ENCODE data around the gene ERAS.
"Not testable (repeated sequence)": the region's sequence is repeated elsewhere in the genome, so short reads cannot be mapped to it uniquely, and the experiment has no call there.

The ERAS gene

DNA sequence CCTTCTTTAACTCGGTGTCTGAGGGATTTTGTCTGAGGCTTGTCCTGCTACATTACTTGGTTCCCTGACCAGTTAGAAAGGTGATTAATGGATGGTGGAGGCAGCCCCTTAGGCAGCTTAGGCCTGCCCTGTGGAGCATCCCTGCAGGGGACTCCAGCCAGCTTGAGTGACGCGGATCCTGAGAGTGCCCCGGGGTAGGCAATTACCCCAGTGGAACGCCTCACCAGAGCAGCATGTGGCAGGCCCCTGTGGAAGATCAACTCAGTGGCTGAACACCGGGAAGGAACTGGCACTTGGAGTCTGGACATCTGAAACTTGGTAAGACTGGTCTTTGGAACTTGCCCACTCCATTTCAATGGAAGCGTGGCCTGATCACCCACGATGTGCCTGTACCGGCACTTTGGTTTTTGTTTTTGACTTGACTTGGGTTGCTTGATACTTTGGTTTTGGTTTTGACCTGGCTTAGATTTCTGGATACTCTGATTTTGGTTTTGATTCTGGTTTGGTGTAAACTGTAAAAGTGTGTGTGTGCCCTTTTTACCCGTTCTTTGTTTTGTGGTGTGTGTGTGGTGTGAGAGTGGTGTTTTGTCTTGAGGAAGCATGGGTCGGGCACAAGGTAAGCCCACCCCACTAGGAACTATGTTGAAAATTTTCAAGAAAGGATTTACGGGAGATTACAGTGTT is 27.9 kb downstream of the ERAS start:
- no CpG with 5 or more reads among the region's 12 CpGs for WGBS, 2 donors (ENCODE audit: extremely low coverage in 2 of 2, insufficient read length in 2 of 2, insufficient replicate concordance in 1 of 2)
- H3K27ac ChIP-seq (replicated peaks; ENCODE audit: low read length); H3K9ac ChIP-seq (ENCODE audit: low read depth, low read length, poor library complexity); H4K8ac ChIP-seq (ENCODE audit: low read depth, low read length); H3K36me3 ChIP-seq (replicated peaks in 1 of 2; ENCODE audit: control insufficient read depth in 2 of 2, insufficient read depth in 2 of 2, low read length in 2 of 2); H2AK5ac ChIP-seq (ENCODE audit: low read depth, low read length); H3K18ac ChIP-seq (ENCODE audit: low read length); H2BK120ac ChIP-seq (ENCODE audit: low read depth, low read length); H4K91ac ChIP-seq (ENCODE audit: low read depth, low read length, poor library complexity); H3K4me2 ChIP-seq (ENCODE audit: insufficient read depth, low read length, poor library complexity, severe bottlenecking); H3K27me3 ChIP-seq (ENCODE audit: control insufficient read depth in 3 of 3, insufficient read depth in 3 of 3, low read depth in 1 of 3, low read length in 3 of 3); H2BK5ac ChIP-seq (ENCODE audit: low read length); H3K4me3 ChIP-seq (ENCODE audit: low read length in 2 of 2); H2BK12ac ChIP-seq (ENCODE audit: low read length); H3K4ac ChIP-seq (ENCODE audit: low read length); H3K4me1 ChIP-seq (ENCODE audit: control insufficient read depth in 2 of 2, insufficient read depth in 1 of 2, low read depth in 1 of 2, low read length in 2 of 2); H3K23ac ChIP-seq (ENCODE audit: low read depth, low read length, poor library complexity); H3K79me1 ChIP-seq (ENCODE audit: low read depth, low read length); H3K9me3 ChIP-seq (replicated peaks in 1 of 2; ENCODE audit: control insufficient read depth in 2 of 2, insufficient read depth in 1 of 2, low read depth in 1 of 2, low read length in 2 of 2); H3K14ac ChIP-seq (ENCODE audit: low read length); DNase-seq (ENCODE audit: low spot score); H2AFZ ChIP-seq (ENCODE audit: low read length); H2BK15ac ChIP-seq (ENCODE audit: low read length): not testable (repeated sequence)

DNA sequence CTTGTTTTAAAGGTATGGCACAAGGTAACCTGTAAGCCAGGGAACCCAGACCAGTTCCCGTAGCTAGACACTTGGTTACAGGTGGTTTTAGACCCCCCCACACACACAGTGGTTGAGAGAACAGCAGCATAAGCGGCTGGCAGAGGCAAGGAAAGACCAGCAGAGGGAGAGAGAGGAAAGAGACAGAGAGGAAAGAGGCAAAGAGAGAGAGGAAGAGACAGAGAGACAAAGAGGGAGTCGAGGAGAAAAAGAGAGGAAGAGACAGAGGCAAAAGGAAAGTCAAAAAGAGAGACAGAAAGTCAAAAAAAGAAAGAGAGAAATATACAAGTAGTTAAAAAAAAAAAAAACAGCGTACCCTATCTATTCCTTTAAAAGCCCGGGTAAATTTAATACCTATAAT is 28.6 kb downstream of the ERAS start:
- Histone ChIP-seq H3K9me3 (replicated peaks in 1 of 2; ENCODE audit: control insufficient read depth in 2 of 2, insufficient read depth in 1 of 2, low read depth in 1 of 2, low read length in 2 of 2) (no peaks in the 10 kb centered on the region), H3K14ac (ENCODE audit: low read length) (no peak overlapping the region), H2BK15ac (ENCODE audit: low read length) (no peak overlapping the region), H3K27me3 (ENCODE audit: control insufficient read depth in 3 of 3, insufficient read depth in 3 of 3, low read depth in 1 of 3, low read length in 3 of 3) (no peaks in the 10 kb centered on the region), H3K27ac (replicated peaks; ENCODE audit: low read length) (no peak overlapping the region), H3K36me3 (replicated peaks in 1 of 2; ENCODE audit: control insufficient read depth in 2 of 2, insufficient read depth in 2 of 2, low read length in 2 of 2) (no peaks in the 10 kb centered on the region), H3K79me1 (ENCODE audit: low read depth, low read length) (no peaks in the 10 kb centered on the region), H3K4me2 (ENCODE audit: insufficient read depth, low read length, poor library complexity, severe bottlenecking) (no peak overlapping the region), H2AK5ac (ENCODE audit: low read depth, low read length) (no peak overlapping the region), H2BK5ac (ENCODE audit: low read length) (no peak overlapping the region), H3K4me1 (ENCODE audit: control insufficient read depth in 2 of 2, insufficient read depth in 1 of 2, low read depth in 1 of 2, low read length in 2 of 2) (no peaks in the 10 kb centered on the region), H3K4ac (ENCODE audit: low read length) (no peak overlapping the region), H3K9ac (ENCODE audit: low read depth, low read length, poor library complexity) (no peak overlapping the region), H3K18ac (ENCODE audit: low read length) (no peak overlapping the region), H3K23ac (ENCODE audit: low read depth, low read length, poor library complexity) (no peak overlapping the region), H3K4me3 (ENCODE audit: low read length in 2 of 2) (no peak overlapping the region), H2BK120ac (ENCODE audit: low read depth, low read length) (no peak overlapping the region), H2AFZ (ENCODE audit: low read length) (no peak overlapping the region), H2BK12ac (ENCODE audit: low read length) (no peak overlapping the region), H4K8ac (ENCODE audit: low read depth, low read length) (no peak overlapping the region), H4K91ac (ENCODE audit: low read depth, low read length, poor library complexity) (no peak overlapping the region)
- no peak for DNase-seq (ENCODE audit: low spot score)
- WGBS, 2 donors (ENCODE audit: extremely low coverage in 2 of 2, insufficient read length in 2 of 2, insufficient replicate concordance in 1 of 2) = no CpG with 5 or more reads among the region's 5 CpGs

DNA sequence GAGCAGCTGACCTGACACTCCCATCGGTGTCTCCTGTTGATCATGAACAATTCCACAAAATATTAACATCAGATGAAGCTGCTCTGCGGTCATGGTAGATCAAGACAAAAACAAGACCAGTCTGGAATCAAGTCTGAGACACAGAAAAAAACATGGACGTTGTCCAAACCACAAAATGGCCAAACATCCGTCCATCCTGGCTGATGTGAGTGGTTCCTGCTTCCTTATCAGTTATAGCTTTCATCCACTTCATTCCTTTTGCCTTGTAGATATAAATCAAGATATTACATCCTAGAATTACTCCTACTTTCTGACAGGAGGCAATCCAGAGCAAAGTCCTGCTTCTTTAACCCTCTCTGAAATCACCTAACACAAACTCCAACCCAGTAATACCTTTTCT is 37.9 kb downstream of the ERAS start:
- H2BK12ac ChIP-seq (ENCODE audit: low read length) = no peak overlapping the region
- H3K18ac ChIP-seq (ENCODE audit: low read length) = no peak overlapping the region
- no peaks in the 10 kb centered on the region for H3K36me3 ChIP-seq (replicated peaks in 1 of 2; ENCODE audit: control insufficient read depth in 2 of 2, insufficient read depth in 2 of 2, low read length in 2 of 2)
- H4K8ac ChIP-seq (ENCODE audit: low read depth, low read length) = no peak overlapping the region
- no peak overlapping the region for H2BK15ac ChIP-seq (ENCODE audit: low read length)
- no peak overlapping the region for H3K4me2 ChIP-seq (ENCODE audit: insufficient read depth, low read length, poor library complexity, severe bottlenecking)
- no peak overlapping the region for H3K23ac ChIP-seq (ENCODE audit: low read depth, low read length, poor library complexity)
- H3K79me1 ChIP-seq (ENCODE audit: low read depth, low read length) = no peaks in the 10 kb centered on the region
- no peak overlapping the region for H2BK120ac ChIP-seq (ENCODE audit: low read depth, low read length)
- H3K27ac ChIP-seq (replicated peaks; ENCODE audit: low read length) = no peak overlapping the region
- no peak overlapping the region for H3K4me3 ChIP-seq (ENCODE audit: low read length in 2 of 2)
- H3K14ac ChIP-seq (ENCODE audit: low read length) = no peak overlapping the region
- H2AFZ ChIP-seq (ENCODE audit: low read length) = no peak overlapping the region
- H3K27me3 ChIP-seq (ENCODE audit: control insufficient read depth in 3 of 3, insufficient read depth in 3 of 3, low read depth in 1 of 3, low read length in 3 of 3) = no peaks in the 10 kb centered on the region
- H3K9ac ChIP-seq (ENCODE audit: low read depth, low read length, poor library complexity) = no peak overlapping the region
- no peak overlapping the region for H4K91ac ChIP-seq (ENCODE audit: low read depth, low read length, poor library complexity)
- no peak overlapping the region for H2AK5ac ChIP-seq (ENCODE audit: low read depth, low read length)
- H3K9me3 ChIP-seq (replicated peaks in 1 of 2; ENCODE audit: control insufficient read depth in 2 of 2, insufficient read depth in 1 of 2, low read depth in 1 of 2, low read length in 2 of 2) = no peaks in the 10 kb centered on the region
- no peaks in the 10 kb centered on the region for H3K4me1 ChIP-seq (ENCODE audit: control insufficient read depth in 2 of 2, insufficient read depth in 1 of 2, low read depth in 1 of 2, low read length in 2 of 2)
- DNase-seq (ENCODE audit: low spot score) = no peak
- H3K4ac ChIP-seq (ENCODE audit: low read length) = no peak overlapping the region
- no CpG with 5 or more reads among the region's 4 CpGs for WGBS, 2 donors (ENCODE audit: extremely low coverage in 2 of 2, insufficient read length in 2 of 2, insufficient replicate concordance in 1 of 2)
- H2BK5ac ChIP-seq (ENCODE audit: low read length) = no peak overlapping the region

DNA sequence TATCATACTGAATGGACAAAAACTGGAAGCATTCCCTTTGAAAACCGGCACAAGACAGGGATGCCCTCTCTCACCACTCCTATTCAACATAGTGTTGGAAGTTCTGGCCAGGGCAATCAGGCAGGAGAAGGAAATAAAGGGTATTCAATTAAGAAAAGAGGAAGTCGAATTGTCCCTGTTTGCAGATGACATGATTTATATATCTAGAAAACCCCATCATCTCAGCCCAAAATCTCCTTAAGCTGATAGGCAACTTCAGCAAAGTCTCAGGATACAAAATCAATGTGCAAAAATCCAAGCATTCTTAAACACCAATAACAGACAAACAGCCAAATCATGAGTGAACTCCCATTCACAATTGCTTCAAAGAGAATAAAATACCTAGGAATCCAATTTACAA is 45.7 kb downstream of the ERAS start:
- H3K18ac ChIP-seq (ENCODE audit: low read length); H3K4me1 ChIP-seq (ENCODE audit: control insufficient read depth in 2 of 2, insufficient read depth in 1 of 2, low read depth in 1 of 2, low read length in 2 of 2); H3K4ac ChIP-seq (ENCODE audit: low read length); H3K4me3 ChIP-seq (ENCODE audit: low read length in 2 of 2); H2BK120ac ChIP-seq (ENCODE audit: low read depth, low read length); H3K27ac ChIP-seq (replicated peaks; ENCODE audit: low read length); H4K91ac ChIP-seq (ENCODE audit: low read depth, low read length, poor library complexity); H3K9me3 ChIP-seq (replicated peaks in 1 of 2; ENCODE audit: control insufficient read depth in 2 of 2, insufficient read depth in 1 of 2, low read depth in 1 of 2, low read length in 2 of 2); H2BK15ac ChIP-seq (ENCODE audit: low read length); H3K36me3 ChIP-seq (replicated peaks in 1 of 2; ENCODE audit: control insufficient read depth in 2 of 2, insufficient read depth in 2 of 2, low read length in 2 of 2); H3K9ac ChIP-seq (ENCODE audit: low read depth, low read length, poor library complexity); H2AFZ ChIP-seq (ENCODE audit: low read length); H4K8ac ChIP-seq (ENCODE audit: low read depth, low read length); H2BK5ac ChIP-seq (ENCODE audit: low read length); H3K14ac ChIP-seq (ENCODE audit: low read length); H3K23ac ChIP-seq (ENCODE audit: low read depth, low read length, poor library complexity); H2BK12ac ChIP-seq (ENCODE audit: low read length); H3K4me2 ChIP-seq (ENCODE audit: insufficient read depth, low read length, poor library complexity, severe bottlenecking); H3K27me3 ChIP-seq (ENCODE audit: control insufficient read depth in 3 of 3, insufficient read depth in 3 of 3, low read depth in 1 of 3, low read length in 3 of 3); H3K79me1 ChIP-seq (ENCODE audit: low read depth, low read length); DNase-seq (ENCODE audit: low spot score); H2AK5ac ChIP-seq (ENCODE audit: low read depth, low read length): not testable (repeated sequence)
- no CpG with 5 or more reads among the region's 2 CpGs for WGBS, 2 donors (ENCODE audit: extremely low coverage in 2 of 2, insufficient read length in 2 of 2, insufficient replicate concordance in 1 of 2)
